Uterus (tissue), 2 donors: Measurements from ENCODE around the gene ZNF521.

Experiments used
- CTCF ChIP-seq, 4 experiments: fragments of 200-600 bp in 2 of 4; fragments of 450-650 bp in 2 of 4; sonication (generic) in 2 of 4; IDR thresholded peaks; one replicate each; pipeline ENCODE4 v1.5.1; 2016 to 2019; ENCODE audit warnings: antibody characterized with exemption in 4 of 4, mild to moderate bottlenecking in 2 of 4, moderate library complexity in 1 of 4
- POLR2A ChIP-seq, 2 donors: fragments of 450-650 bp; IDR thresholded peaks; one replicate each; pipeline ENCODE4 v1.6.1; 2016; ENCODE audit warnings: antibody characterized with exemption in 2 of 2, mild to moderate bottlenecking in 1 of 2, moderate library complexity in 1 of 2

DNA sequence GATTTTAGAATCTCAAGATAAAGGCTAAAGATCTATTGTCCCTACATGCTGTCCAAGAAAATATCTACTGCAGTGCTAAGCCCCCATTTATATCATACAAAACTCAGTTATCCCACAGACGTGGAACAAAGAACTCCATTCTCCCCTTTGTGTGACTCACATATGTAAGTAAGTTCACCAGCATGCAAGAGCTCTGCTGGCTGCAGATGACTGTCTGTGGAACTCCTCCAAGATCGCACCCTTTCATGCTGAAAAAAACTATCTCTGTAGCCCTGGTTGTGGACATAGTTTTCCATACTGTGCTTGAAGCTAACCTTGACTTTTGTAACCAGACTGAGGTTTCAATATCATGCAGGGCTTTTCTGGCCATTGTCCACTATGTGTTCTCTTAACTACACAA lies 207.1 kb downstream of the ZNF521 start:
- TF ChIP-seq POLR2A (IDR thresholded peaks at IDR 0.05) (no peak), CTCF (IDR thresholded peaks at IDR 0.05) (no peak)
